ENCODE results near the gene EXOC3. TPM values are rescaled to one million over a fixed set of nuclear protein-coding genes. Genes with fewer than 3 reads are reported as not detected.

The EXOC3 gene
- total and polyA plus RNA-seq, 2 of the 4 experiments (the other 2 are of a cell fraction): 35.1 to 47.5 TPM

- in situ Hi-C loops (cut with MboI; ENCODE audit: low sequenced_read_pairs) (no loop called here), dilution Hi-C loops (cut with HindIII; ENCODE audit: low sequenced_read_pairs, unreplicated experiment) (no loop called here), intact Hi-C loops (cut with micrococcal nuclease) (no loop called here)
- no peak overlapping the region for H4K5ac ChIP-seq (ENCODE audit: low read depth, low read length)
- H3K9ac ChIP-seq (ENCODE audit: low read depth, low read length): no peak overlapping the region
- 100% methylated on average over 7 of the region's 8 CpGs; no CpG with 5 or more reads in 1 of the 2 experiments for WGBS, 2 experiments (ENCODE audit: extremely low coverage in 2 of 2, insufficient read length in 1 of 2)
- ChIA-PET CTCF (no interaction called here), POLR2A (ENCODE audit: unreplicated experiment) (no interaction called here)
- no peak overlapping the region for H3K14ac ChIP-seq (replicated peaks; ENCODE audit: low read depth, low read length)
- no peak overlapping the region for H3K27ac ChIP-seq (ENCODE audit: insufficient read depth, low read length)
- no peak overlapping the region for H4K8ac ChIP-seq (ENCODE audit: low read depth in 2 of 2, low read length in 2 of 2)
- H3K79me1 ChIP-seq (ENCODE audit: low read depth in 1 of 2, low read length in 2 of 2): peaks cover 14 to 50% of the 10 kb centered on the region in 2 experiments
- H3K4ac ChIP-seq (ENCODE audit: low read depth, low read length): no peak overlapping the region
- H3K9me1 ChIP-seq (ENCODE audit: insufficient read depth, low read length): peaks cover 12% of the 10 kb centered on the region; the same call in 1 of the 2 replicates
- H2AK5ac ChIP-seq (ENCODE audit: low read depth, low read length): no peak overlapping the region
- no peaks in the 10 kb centered on the region for H3K27me3 ChIP-seq (ENCODE audit: control insufficient read depth, insufficient read depth, low read length)
- H3K9me3 ChIP-seq (ENCODE audit: control insufficient read depth, insufficient read depth, low read length): no peaks in the 10 kb centered on the region
- H4K20me1 ChIP-seq (ENCODE audit: insufficient read depth, low read length): peaks cover 21% of the 10 kb centered on the region
- H3K56ac ChIP-seq (ENCODE audit: extremely low read depth, insufficient read depth, low read length): no peak overlapping the region
- no peak overlapping the region for H3K18ac ChIP-seq (ENCODE audit: low read depth, low read length)
- H2BK5ac ChIP-seq (ENCODE audit: low read depth, low read length, poor library complexity, severe bottlenecking): no peak overlapping the region
- no peak overlapping the region for H3K23ac ChIP-seq (ENCODE audit: low read depth, low read length)
- no peak for DNase-seq
- H2AFZ ChIP-seq (replicated peaks; ENCODE audit: low read length, poor library complexity): no peak overlapping the region
- peaks cover 2% of the 10 kb centered on the region for H3K4me1 ChIP-seq (ENCODE audit: control insufficient read depth, insufficient read depth, low read length)
- ATAC-seq (ENCODE audit: low read depth): no peak
- no peak overlapping the region for H3K4me2 ChIP-seq (ENCODE audit: low read depth, low read length)
- H2BK15ac ChIP-seq (ENCODE audit: low read depth, low read length): no peak overlapping the region
- no peak overlapping the region for H3K4me3 ChIP-seq (ENCODE audit: insufficient read depth, low read depth, low read length)
- no peak overlapping the region for H2AK9ac ChIP-seq (replicated peaks; ENCODE audit: low read depth, low read length, poor library complexity)
- no TSS peak for BruUV-seq (replicated peaks)
- TF ChIP-seq MAFK (IDR thresholded peaks at IDR 0.05; ENCODE audit: low read depth, low read length) (no peak), MXI1 (IDR thresholded peaks at IDR 0.05; ENCODE audit: borderline replicate concordance, low read depth, low read length) (no peak), CTCF (conservative IDR thresholded peaks at IDR 0.05; ENCODE audit: low read depth, low read length) (no peak), SMC3 (IDR thresholded peaks at IDR 0.05; ENCODE audit: low read depth, low read length) (no peak), MAZ (IDR thresholded peaks at IDR 0.05; ENCODE audit: borderline replicate concordance, low read depth, low read length) (no peak), CEBPB (IDR thresholded peaks at IDR 0.05; ENCODE audit: low read depth, low read length) (no peak), FOS (IDR thresholded peaks at IDR 0.05; ENCODE audit: low read depth, low read length) (no peak), RCOR1 (IDR thresholded peaks at IDR 0.05; ENCODE audit: insufficient replicate concordance, low read length) (no peak), RAD21 (IDR thresholded peaks at IDR 0.05; ENCODE audit: low read length) (no peak), CHD1 (IDR thresholded peaks at IDR 0.05; ENCODE audit: low read depth, low read length) (no peak), POLR2A (IDR thresholded peaks at IDR 0.05; ENCODE audit: low read depth, low read length) (no peak), USF2 (IDR thresholded peaks at IDR 0.05; ENCODE audit: low read depth, low read length) (no peak), BHLHE40 (IDR thresholded peaks at IDR 0.05; ENCODE audit: low read depth, low read length) (no peak), ELK1 (IDR thresholded peaks at IDR 0.05; ENCODE audit: borderline replicate concordance, low read depth, low read length) (no peak), RFX5 (IDR thresholded peaks at IDR 0.05; ENCODE audit: low read depth, low read length) (no peak)
- no peak overlapping the region for H2BK20ac ChIP-seq (ENCODE audit: low read depth, low read length)
- no peak overlapping the region for H4K91ac ChIP-seq (ENCODE audit: insufficient read depth, low read depth, low read length)
- no peak overlapping the region for H2BK120ac ChIP-seq (ENCODE audit: low read depth, low read length)
- peaks cover 74% of the 10 kb centered on the region for H3K36me3 ChIP-seq (ENCODE audit: control insufficient read depth, insufficient read depth, low read length)
These were observed 17.3 kb downstream of the EXOC3 start for GRCh38 chr5:460273-460625.
